Kidney epithelial cell (primary cell): ENCODE data around the gene ENAH. TPM values are rescaled to one million over a fixed set of nuclear protein-coding genes. Genes with fewer than 3 reads are reported as not detected.

Experiments
- DNase-seq: peaks from one replicate; pipeline ENCODE4 v3.0.0-alpha.2; 2010; ENCODE audit warnings: low read depth
- H3K27me3 ChIP-seq: 2 replicates; pipeline ENCODE4 v1.6.0; 2011; ENCODE audit warnings: low read length; ENCODE audit not compliant: control insufficient read depth, insufficient read depth
- H3K36me3 ChIP-seq: 2 replicates; pipeline ENCODE4 v1.5.1; 2011; ENCODE audit warnings: low read length; ENCODE audit not compliant: control insufficient read depth, insufficient read depth
- H3K4me3 ChIP-seq: 2 replicates; pipeline ENCODE4 v1.5.1; 2011; ENCODE audit warnings: low read depth, mild to moderate bottlenecking, control low read depth, low read length
- total RNA-seq: library from RNA; depleted of rRNA; stranded (reverse); fragments of >200 nt; gene quantifications from 2 replicates; pipeline ENCODE4 v1.2.3, GENCODE V29; 2015
- TF ChIP-seq, protein P1 (sequence below): IDR thresholded peaks from 2 replicates; pipeline ENCODE4 v1.5.1; 2011; ENCODE audit warnings: mild to moderate bottlenecking, moderate library complexity, low read length, control low read depth, inconsistent platforms; ENCODE audit not compliant: insufficient read depth, poor library complexity, severe bottlenecking

ENAH gene
- total RNA-seq, 1 donor from 2014 or later: 95.8 TPM

DNA sequence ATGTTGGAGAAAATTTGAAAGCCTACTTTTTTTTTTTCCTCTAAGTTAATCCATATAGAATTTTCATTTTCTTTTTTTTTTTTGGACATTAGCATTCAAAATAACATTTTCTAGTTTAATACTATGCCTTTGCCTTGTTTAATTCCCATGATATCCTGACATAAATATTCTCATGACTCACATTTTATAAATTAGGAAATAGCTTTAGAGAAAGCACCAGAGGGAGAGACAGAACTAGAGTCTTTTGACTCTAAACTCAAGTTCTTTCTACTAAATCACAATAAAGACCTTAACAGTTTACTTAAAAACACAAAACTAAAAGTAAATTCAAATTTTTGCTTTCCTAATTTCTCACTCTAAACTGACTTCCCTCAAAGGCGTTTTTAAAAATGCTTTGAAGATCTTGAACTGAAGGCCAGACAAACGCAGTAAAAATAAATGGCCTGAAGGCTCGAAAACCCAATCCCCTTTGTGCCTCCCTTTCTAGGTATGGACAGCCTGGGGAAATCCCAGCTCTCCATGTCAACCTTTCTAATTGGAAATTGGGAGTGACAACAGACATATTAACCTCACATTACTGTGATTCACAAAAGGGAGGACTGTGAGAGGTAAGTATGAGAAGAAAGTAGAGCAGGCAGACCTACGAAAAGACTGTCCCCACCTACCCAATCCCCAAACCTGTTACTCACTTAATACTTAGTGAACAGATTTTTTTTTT is 104.6 kb downstream of the ENAH start:
- H3K36me3 ChIP-seq: no peaks in the 10 kb centered on the region
- H3K27me3 ChIP-seq: no peaks in the 10 kb centered on the region
- TF ChIP-seq, protein P1, sequence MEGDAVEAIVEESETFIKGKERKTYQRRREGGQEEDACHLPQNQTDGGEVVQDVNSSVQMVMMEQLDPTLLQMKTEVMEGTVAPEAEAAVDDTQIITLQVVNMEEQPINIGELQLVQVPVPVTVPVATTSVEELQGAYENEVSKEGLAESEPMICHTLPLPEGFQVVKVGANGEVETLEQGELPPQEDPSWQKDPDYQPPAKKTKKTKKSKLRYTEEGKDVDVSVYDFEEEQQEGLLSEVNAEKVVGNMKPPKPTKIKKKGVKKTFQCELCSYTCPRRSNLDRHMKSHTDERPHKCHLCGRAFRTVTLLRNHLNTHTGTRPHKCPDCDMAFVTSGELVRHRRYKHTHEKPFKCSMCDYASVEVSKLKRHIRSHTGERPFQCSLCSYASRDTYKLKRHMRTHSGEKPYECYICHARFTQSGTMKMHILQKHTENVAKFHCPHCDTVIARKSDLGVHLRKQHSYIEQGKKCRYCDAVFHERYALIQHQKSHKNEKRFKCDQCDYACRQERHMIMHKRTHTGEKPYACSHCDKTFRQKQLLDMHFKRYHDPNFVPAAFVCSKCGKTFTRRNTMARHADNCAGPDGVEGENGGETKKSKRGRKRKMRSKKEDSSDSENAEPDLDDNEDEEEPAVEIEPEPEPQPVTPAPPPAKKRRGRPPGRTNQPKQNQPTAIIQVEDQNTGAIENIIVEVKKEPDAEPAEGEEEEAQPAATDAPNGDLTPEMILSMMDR: no peak
- no peak for DNase-seq
- H3K4me3 ChIP-seq: no peak overlapping the region

DNA sequence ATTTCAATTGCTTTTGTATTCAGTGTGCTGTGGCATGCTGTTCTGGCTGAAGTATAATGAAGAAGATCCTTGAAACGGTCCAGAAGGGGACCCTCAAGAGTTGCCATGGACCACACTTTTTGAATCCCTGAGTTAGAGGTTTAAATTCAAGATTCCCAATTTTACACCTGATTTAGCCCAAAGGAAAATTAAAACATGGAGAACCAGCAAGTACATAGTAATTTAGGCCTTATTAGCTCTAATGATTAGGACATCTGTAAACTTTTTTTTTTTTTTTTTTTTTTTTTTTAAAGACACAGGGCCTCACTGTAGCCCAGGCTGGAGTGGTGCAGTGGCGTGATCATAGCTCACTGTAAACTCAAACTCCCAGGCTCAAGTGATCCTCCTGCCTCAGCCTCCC is 107.3 kb downstream of the ENAH start:
- Histone ChIP-seq H3K27me3 (no peaks in the 10 kb centered on the region), H3K36me3 (no peaks in the 10 kb centered on the region), H3K4me3 (no peak overlapping the region)
- no peak for DNase-seq
- TF ChIP-seq, protein P1: no peak

DNA sequence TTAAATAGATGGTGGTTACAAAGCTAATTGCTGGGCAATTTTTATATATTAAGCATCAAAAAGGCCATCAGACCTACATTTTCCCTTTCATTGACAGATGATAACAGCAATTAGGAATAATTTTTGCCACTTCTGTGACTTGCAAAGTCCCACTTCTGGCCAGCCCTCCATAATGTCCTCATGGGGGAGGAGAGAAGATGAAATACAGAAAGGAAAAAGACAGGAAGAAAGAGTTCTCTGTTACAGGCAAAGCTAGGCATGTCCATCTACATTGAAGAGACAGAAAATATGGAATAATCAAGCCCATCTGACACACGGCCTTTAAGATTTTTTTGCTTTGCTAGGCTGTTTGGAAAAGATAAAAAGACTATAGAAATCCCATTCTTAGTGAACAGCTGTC is 108.0 kb downstream of the ENAH start:
- no peak overlapping the region for H3K4me3 ChIP-seq
- no peaks in the 10 kb centered on the region for H3K27me3 ChIP-seq
- DNase-seq: no peak
- TF ChIP-seq, protein P1: no peak
- no peaks in the 10 kb centered on the region for H3K36me3 ChIP-seq

DNA sequence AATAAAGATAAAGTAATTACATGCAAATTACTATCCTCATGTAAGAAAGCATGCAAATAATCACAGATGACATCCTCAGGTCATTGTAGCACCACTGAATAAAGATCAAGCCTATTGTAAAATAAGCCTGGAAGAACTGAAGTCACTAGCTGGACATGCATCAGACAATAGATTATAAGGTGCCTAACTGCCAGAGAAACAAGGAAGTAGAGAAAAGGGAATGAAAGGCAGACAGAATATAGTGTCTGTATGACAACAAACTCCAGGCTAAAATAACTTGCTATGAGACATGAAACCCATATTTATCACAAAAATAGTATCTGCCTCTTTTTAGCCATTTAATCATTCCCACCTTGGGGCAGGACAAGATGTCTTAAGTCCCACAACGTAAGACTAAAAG is 108.7 kb downstream of the ENAH start:
- H3K36me3 ChIP-seq: no peaks in the 10 kb centered on the region
- no peak for DNase-seq
- H3K27me3 ChIP-seq: no peaks in the 10 kb centered on the region
- H3K4me3 ChIP-seq: no peak overlapping the region
- TF ChIP-seq, protein P1: no peak

DNA sequence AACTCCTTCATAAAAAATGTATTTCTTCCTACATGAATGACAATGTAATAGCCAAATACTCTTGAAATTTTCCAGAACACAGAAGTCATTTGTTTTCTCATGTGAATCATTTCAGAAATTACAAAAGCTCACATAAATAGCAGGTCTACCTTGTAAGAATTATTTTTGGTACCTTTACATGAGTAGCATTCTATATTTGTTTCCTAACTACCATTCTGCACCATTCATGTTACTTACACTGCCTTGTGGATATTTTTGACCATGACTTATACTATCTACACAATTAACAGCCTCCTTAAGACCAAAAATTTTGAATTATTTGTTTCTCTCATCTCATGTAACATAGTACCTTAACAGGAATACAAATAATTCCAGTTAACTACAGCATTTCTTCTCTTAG is 109.6 kb downstream of the ENAH start:
- no peak for DNase-seq
- TF ChIP-seq, protein P1: no peak
- H3K27me3 ChIP-seq: no peaks in the 10 kb centered on the region
- H3K36me3 ChIP-seq: no peaks in the 10 kb centered on the region
- no peak overlapping the region for H3K4me3 ChIP-seq

DNA sequence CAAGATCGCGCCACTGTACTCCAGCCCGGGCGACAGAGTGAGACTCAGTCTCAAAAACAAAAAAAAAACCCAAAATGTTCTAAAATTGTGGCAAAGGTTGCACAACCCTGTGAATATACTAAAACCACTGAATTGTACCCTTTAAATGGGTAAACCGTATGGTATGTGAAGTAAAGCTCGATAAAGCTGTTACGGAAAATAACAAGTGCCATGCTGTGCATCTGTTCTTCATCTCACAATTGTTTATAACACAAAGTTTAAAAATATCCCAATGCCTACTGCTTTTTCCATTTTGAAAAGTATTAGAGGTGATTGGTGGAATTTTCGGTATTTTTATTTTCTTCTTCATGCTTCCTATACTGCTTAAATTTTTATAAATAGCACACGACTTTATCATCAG is 111.5 kb downstream of the ENAH start:
- TF ChIP-seq, protein P1: no peak
- H3K36me3 ChIP-seq: no peaks in the 10 kb centered on the region
- H3K27me3 ChIP-seq: no peaks in the 10 kb centered on the region
- H3K4me3 ChIP-seq: no peak overlapping the region
- no peak for DNase-seq
